Nephron progenitor cell (in vitro differentiated cells): Measurements from ENCODE around the gene ATXN7L2.
A peak's percentile ranks its signal among the peaks of the same experiment; 100 is the strongest.

Experiments
- DNase-seq: peaks from one replicate; pipeline ENCODE4 v3.0.0; 2021
- H3K27ac Mint-ChIP-seq: 2 replicates; pipeline ENCODE4 v1.8.0; 2021; ENCODE audit warnings: mild to moderate bottlenecking, moderate library complexity, mixed read lengths
- H3K27me3 Mint-ChIP-seq: 2 replicates; pipeline ENCODE4 v1.8.0; 2021; ENCODE audit warnings: mild to moderate bottlenecking, low read depth, mixed read lengths; ENCODE audit not compliant: poor library complexity
- H3K36me3 Mint-ChIP-seq: 2 replicates; pipeline ENCODE4 v1.8.0; 2021; ENCODE audit warnings: low read depth, mixed read lengths
- H3K4me1 Mint-ChIP-seq: 2 replicates; pipeline ENCODE4 v1.8.0; 2021; ENCODE audit warnings: mixed read lengths
- H3K4me3 Mint-ChIP-seq: 2 replicates; pipeline ENCODE4 v1.8.0; 2021; ENCODE audit warnings: mild to moderate bottlenecking, moderate library complexity, mixed read lengths
- H3K9me3 Mint-ChIP-seq: 2 replicates; pipeline ENCODE4 v1.8.0; 2021; ENCODE audit warnings: mild to moderate bottlenecking, moderate library complexity, mixed read lengths
- TF ChIP-seq, protein P1 (sequence below): fragments of 200-600 bp; sonication (generic); IDR thresholded peaks from 2 replicates; pipeline ENCODE4 v1.5.0; 2021; ENCODE audit warnings: antibody characterized with exemption

Gene ATXN7L2

GRCh38 chr1:109502364-109502851 lies 18.7 kb downstream of the ATXN7L2 start:
- peaks cover 56% of the 10 kb centered on the region for H3K4me1 Mint-ChIP-seq
- H3K4me3 Mint-ChIP-seq, result no peak overlapping the region
- TF ChIP-seq, protein P1, sequence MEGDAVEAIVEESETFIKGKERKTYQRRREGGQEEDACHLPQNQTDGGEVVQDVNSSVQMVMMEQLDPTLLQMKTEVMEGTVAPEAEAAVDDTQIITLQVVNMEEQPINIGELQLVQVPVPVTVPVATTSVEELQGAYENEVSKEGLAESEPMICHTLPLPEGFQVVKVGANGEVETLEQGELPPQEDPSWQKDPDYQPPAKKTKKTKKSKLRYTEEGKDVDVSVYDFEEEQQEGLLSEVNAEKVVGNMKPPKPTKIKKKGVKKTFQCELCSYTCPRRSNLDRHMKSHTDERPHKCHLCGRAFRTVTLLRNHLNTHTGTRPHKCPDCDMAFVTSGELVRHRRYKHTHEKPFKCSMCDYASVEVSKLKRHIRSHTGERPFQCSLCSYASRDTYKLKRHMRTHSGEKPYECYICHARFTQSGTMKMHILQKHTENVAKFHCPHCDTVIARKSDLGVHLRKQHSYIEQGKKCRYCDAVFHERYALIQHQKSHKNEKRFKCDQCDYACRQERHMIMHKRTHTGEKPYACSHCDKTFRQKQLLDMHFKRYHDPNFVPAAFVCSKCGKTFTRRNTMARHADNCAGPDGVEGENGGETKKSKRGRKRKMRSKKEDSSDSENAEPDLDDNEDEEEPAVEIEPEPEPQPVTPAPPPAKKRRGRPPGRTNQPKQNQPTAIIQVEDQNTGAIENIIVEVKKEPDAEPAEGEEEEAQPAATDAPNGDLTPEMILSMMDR, result no peak
- no peaks in the 10 kb centered on the region for H3K36me3 Mint-ChIP-seq
- DNase-seq, result no peak
- H3K27me3 Mint-ChIP-seq, result peaks cover 18% of the 10 kb centered on the region
- H3K27ac Mint-ChIP-seq, result no peak overlapping the region
- H3K9me3 Mint-ChIP-seq, result no peaks in the 10 kb centered on the region

DNA sequence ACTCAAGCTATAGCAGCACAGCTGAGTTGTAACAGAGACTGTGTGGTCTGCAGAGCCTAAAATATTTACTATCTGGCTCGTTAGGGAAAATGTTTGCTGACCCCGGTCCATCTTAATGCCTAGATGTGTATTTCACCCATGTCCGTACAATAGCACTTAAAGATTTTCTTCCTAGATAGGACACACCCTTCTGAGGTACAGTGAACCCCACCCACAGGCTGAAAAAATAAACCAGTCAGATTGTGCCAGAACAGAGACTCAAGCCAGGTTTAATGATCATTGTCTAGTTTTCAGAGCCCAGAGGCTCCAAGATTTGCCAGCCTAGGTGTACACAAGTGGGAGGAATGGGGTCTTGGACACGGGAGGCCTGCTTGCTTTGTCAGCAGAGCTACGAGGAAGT lies 20.2 kb downstream of the ATXN7L2 start:
- no peak for DNase-seq
- TF ChIP-seq, protein P1, result no peak
- H3K4me3 Mint-ChIP-seq, result no peak overlapping the region
- H3K4me1 Mint-ChIP-seq, result peaks cover 51% of the 10 kb centered on the region
- peaks cover 34% of the 10 kb centered on the region for H3K27me3 Mint-ChIP-seq
- no peak overlapping the region for H3K27ac Mint-ChIP-seq
- no peaks in the 10 kb centered on the region for H3K9me3 Mint-ChIP-seq
- peaks cover 7% of the 10 kb centered on the region for H3K36me3 Mint-ChIP-seq

DNA sequence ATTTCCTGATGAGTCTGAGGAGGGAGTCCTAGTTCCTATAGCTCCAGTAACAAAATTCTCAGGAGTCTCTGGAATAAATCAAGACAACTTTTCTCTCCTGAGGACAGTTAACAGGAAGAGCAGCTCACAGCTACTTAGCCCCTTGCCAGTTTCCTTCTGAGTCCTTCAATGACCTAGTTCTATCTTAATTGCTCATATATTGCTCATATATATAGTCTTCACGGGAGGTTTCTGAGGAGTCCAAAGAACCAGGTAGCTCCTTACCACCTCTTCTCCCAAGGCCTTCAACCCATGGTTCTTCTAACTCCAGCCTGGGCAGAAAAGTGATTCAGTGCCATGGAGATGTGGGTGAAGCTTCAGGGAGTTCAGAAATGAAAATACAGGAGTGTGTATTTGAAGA lies 21.3 kb downstream of the ATXN7L2 start:
- Mint-ChIP-seq H3K27me3 (peaks cover 41% of the 10 kb centered on the region), H3K9me3 (no peaks in the 10 kb centered on the region), H3K4me1 (peaks cover 47% of the 10 kb centered on the region), H3K27ac (no peak overlapping the region), H3K36me3 (peaks cover 7% of the 10 kb centered on the region), H3K4me3 (no peak overlapping the region)
- TF ChIP-seq, protein P1, result no peak
- DNase-seq, result no peak

GRCh38 chr1:109508001-109508872 lies 24.5 kb downstream of the ATXN7L2 start:
- Mint-ChIP-seq H3K27me3 (peaks cover 73% of the 10 kb centered on the region), H3K36me3 (peaks cover 7% of the 10 kb centered on the region), H3K27ac (no peak overlapping the region), H3K4me3 (peak overlapping the region; percentile 83), H3K9me3 (no peaks in the 10 kb centered on the region), H3K4me1 (peaks cover 24% of the 10 kb centered on the region)
- TF ChIP-seq, protein P1, result no peak
- DNase-seq, result no peak

DNA sequence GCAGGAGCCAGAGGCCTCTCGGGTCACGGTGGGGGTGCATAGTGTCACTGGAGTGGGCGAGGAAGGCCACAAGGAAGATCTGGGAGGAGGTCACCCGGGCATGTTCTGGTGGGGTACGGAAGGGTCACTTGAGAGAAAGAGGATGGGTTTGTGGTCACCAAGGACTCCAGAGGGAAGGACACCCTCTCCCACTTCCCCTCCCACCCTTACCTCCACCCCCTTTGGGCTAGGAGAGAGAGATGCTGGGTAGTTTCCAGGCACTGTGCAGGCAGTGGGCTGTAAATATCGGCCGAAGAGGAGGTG lies 25.1 kb downstream of the ATXN7L2 start:
- Mint-ChIP-seq H3K27ac (no peak overlapping the region), H3K4me1 (peaks cover 24% of the 10 kb centered on the region)
- TF ChIP-seq, protein P1, result no peak

More for the DNA sequence above, 25.1 kb downstream of the ATXN7L2 start:
- Mint-ChIP-seq H3K36me3 (peaks cover 7% of the 10 kb centered on the region), H3K9me3 (no peaks in the 10 kb centered on the region), H3K27me3 (peaks cover 78% of the 10 kb centered on the region), H3K4me3 (peak overlapping the region; percentile 83)
- no peak for DNase-seq
